ENCODE measurements around the gene SEMA5B. TPM values are rescaled to one million over a fixed set of nuclear protein-coding genes. Genes with fewer than 3 reads are reported as not detected.

Gene SEMA5B
- total RNA-seq, 4 donors from 2014 or later, result 0.29 to 25.4 (median 4.5) TPM; not detected in 1

GRCh38 chr3:123019591-123019990, 8.0 kb downstream of the SEMA5B start:
- intact Hi-C loops (cut with DNase I; ENCODE audit: low total_unique reads), result no loop called here
- no peak overlapping the region for H3K4me3 ChIP-seq
- no peaks in the 10 kb centered on the region for H3K36me3 ChIP-seq
- no peaks in the 10 kb centered on the region for H3K27me3 ChIP-seq
- no peak overlapping the region for H3K27ac ChIP-seq
- no peak for DNase-seq
- H3K4me1 ChIP-seq, result no peaks in the 10 kb centered on the region
- TF ChIP-seq POLR2A (IDR thresholded peaks at IDR 0.05), result no peak
- no peak for TF ChIP-seq CTCF (IDR thresholded peaks at IDR 0.05)
- no peaks in the 10 kb centered on the region for H3K9me3 ChIP-seq

DNA sequence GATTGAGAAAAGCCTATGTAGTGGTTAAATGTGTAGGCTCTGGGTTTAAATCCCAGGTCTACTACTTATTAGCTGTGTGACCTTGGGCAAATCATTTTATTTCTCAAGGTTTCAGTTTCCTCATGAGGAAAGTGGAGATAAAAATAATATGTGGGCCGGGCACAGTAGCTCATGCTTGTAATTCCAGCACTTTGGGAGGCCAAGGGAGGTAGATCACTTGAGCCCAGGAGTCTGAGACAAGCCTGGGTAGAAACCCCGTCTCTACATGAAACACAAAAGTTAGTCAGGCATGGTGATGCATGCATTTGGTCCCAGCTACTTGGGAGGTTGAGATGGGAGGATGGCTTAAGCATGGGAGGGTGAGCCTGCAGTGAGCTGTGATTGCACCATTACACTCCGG, 8.4 kb downstream of the SEMA5B start:
- Histone ChIP-seq H3K27me3 (no peaks in the 10 kb centered on the region), H3K36me3 (no peaks in the 10 kb centered on the region), H3K9me3 (no peaks in the 10 kb centered on the region), H3K4me1 (no peaks in the 10 kb centered on the region), H3K27ac (no peak overlapping the region), H3K4me3 (no peak overlapping the region)
- DNase-seq, result no peak
- intact Hi-C loops (cut with DNase I; ENCODE audit: low total_unique reads), result no loop called here
- TF ChIP-seq POLR2A (IDR thresholded peaks at IDR 0.05) (no peak), CTCF (IDR thresholded peaks at IDR 0.05) (no peak)

- Histone ChIP-seq H3K27me3 (no peaks in the 10 kb centered on the region), H3K4me1 (no peaks in the 10 kb centered on the region), H3K9me3 (no peaks in the 10 kb centered on the region), H3K27ac (no peak overlapping the region), H3K4me3 (no peak overlapping the region), H3K36me3 (no peaks in the 10 kb centered on the region)
- intact Hi-C loops (cut with DNase I; ENCODE audit: low total_unique reads), result no loop called here
- TF ChIP-seq POLR2A (IDR thresholded peaks at IDR 0.05), result no peak
- no peak for TF ChIP-seq CTCF (IDR thresholded peaks at IDR 0.05)
- DNase-seq, result no peak
Measured at GRCh38 chr3:123018683-123019082, 8.9 kb downstream of the SEMA5B start.

- H3K27me3 ChIP-seq, result no peaks in the 10 kb centered on the region
- intact Hi-C loops (cut with DNase I; ENCODE audit: low total_unique reads), result no loop called here
- no peaks in the 10 kb centered on the region for H3K9me3 ChIP-seq
- no peak overlapping the region for H3K27ac ChIP-seq
- no peak for TF ChIP-seq CTCF (IDR thresholded peaks at IDR 0.05)
- TF ChIP-seq POLR2A (IDR thresholded peaks at IDR 0.05), result no peak
- H3K4me1 ChIP-seq, result no peaks in the 10 kb centered on the region
- no peak for DNase-seq
- no peak overlapping the region for H3K4me3 ChIP-seq
- H3K36me3 ChIP-seq, result no peaks in the 10 kb centered on the region
Measured at GRCh38 chr3:123015596-123015995, 12.0 kb downstream of the SEMA5B start.

GRCh38 chr3:123013876-123014275, 13.7 kb downstream of the SEMA5B start:
- H3K4me1 ChIP-seq, result no peaks in the 10 kb centered on the region
- intact Hi-C loops (cut with DNase I; ENCODE audit: low total_unique reads), result no loop called here
- no peak overlapping the region for H3K27ac ChIP-seq
- H3K36me3 ChIP-seq, result no peaks in the 10 kb centered on the region
- no peaks in the 10 kb centered on the region for H3K9me3 ChIP-seq
- no peak overlapping the region for H3K4me3 ChIP-seq
- H3K27me3 ChIP-seq, result no peaks in the 10 kb centered on the region
- TF ChIP-seq CTCF (IDR thresholded peaks at IDR 0.05), result no peak
- no peak for TF ChIP-seq POLR2A (IDR thresholded peaks at IDR 0.05)
- DNase-seq, result no peak

All from uterus (tissue), 4 donors.